LNCAP (cell line): ENCODE data around the gene PERCC1.

Experiments
- TF ChIP-seq, protein P1 (sequence below): fragments of 450-650 bp; IDR thresholded peaks from 2 replicates; pipeline ENCODE4 v1.5.1; 2017; ENCODE audit warnings: mild to moderate bottlenecking

PERCC1 gene

GRCh38 chr16:1392826-1393225 is 38.1 kb upstream of the PERCC1 start:
- TF ChIP-seq, protein P1, sequence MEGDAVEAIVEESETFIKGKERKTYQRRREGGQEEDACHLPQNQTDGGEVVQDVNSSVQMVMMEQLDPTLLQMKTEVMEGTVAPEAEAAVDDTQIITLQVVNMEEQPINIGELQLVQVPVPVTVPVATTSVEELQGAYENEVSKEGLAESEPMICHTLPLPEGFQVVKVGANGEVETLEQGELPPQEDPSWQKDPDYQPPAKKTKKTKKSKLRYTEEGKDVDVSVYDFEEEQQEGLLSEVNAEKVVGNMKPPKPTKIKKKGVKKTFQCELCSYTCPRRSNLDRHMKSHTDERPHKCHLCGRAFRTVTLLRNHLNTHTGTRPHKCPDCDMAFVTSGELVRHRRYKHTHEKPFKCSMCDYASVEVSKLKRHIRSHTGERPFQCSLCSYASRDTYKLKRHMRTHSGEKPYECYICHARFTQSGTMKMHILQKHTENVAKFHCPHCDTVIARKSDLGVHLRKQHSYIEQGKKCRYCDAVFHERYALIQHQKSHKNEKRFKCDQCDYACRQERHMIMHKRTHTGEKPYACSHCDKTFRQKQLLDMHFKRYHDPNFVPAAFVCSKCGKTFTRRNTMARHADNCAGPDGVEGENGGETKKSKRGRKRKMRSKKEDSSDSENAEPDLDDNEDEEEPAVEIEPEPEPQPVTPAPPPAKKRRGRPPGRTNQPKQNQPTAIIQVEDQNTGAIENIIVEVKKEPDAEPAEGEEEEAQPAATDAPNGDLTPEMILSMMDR, result no peak

GRCh38 chr16:1393613-1394176 is 37.2 kb upstream of the PERCC1 start:
- TF ChIP-seq, protein P1, result no peak

DNA sequence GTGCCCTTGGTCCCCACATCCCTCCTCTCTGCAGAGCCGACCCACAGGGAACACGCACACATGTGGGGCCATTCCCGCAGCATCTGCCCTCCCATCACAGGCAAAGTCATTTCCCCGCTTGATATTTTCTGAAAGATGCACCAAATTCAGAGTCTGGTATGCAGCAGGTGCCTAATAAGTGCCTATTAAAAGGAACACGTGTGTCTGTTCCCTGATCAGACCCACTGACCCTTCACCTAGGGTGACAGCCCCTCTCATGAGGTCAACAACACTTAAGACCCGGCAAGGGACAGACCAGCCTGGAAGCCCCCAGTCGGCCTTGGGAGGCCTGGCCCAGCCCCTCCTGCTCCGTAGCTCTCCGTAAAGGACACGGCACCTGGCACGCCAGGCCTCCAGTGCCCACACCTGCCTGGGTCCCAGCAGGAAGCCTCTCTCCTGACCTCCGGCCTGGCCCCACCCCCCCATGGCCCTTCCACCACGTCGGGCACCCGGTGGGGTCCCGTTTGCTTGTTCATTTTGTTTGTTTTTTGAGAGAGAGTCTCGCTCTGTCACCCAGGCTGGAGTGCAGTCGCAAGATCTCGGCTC is 36.4 kb upstream of the PERCC1 start:
- TF ChIP-seq, protein P1, result no peak

DNA sequence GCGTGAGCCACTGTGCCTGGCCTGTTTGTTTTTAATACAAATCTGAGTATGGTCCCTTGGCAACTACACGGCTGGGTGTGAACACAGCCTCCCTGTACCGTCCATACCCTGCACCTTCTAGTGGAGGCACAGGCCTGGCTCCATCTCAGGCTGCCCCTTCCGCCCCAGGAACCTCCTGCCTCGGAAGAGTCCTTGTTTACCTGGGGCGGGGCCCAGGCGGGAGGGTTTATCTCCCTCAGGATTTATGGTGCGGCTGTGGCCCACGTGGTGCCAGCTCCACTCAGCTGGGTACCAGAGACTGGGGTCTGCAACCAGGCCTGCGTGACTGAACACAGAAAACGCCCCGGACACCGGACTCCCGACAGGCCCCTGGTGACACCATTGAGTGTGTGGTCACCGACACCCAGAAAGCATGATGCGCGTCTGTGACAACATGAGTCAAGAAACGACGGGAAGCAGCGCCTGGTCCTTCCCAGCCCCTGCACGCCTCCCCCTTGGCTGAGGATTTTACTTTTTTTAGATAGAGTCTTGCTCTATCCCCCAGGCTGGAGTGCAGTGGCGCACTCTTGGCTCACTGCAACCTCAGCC is 35.3 kb upstream of the PERCC1 start:
- TF ChIP-seq, protein P1, result no peak

DNA sequence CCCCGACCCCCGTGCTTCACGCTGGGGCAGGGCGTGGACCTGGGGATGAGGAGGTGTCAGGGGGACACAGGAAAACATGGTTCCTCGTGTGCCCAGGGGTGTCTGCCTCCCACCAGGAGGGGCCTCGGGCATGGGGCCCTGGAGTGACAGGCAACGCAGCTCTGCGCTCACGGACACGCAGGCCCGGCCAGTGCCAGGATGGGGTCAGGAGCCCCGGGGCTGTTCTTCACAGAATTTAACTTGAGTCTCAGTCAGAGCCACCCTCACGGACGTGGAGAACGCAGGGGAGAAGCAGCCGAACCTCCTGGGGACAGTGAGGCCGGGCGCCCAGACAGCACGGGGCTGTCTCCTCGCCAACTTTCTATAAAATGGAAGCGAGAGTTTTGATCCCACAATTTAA is 33.1 kb upstream of the PERCC1 start:
- TF ChIP-seq, protein P1, result no peak

- TF ChIP-seq, protein P1, result no peak
Measured at GRCh38 chr16:1398351-1398750, 32.5 kb upstream of the PERCC1 start.

GRCh38 chr16:1398826-1399581 is 31.9 kb upstream of the PERCC1 start:
- TF ChIP-seq, protein P1, result no peak
